HG03135 (cell line): ENCODE measurements around the gene ADGRE1.

ENCODE experiments used
- ATAC-seq: cut with Tn5 transposase; IDR thresholded peaks from one replicate; pipeline ENCODE4 v1.9.1; 2021; ENCODE audit warnings: mild to moderate bottlenecking, moderate library complexity; ENCODE audit not compliant: unreplicated experiment

Gene ADGRE1

DNA sequence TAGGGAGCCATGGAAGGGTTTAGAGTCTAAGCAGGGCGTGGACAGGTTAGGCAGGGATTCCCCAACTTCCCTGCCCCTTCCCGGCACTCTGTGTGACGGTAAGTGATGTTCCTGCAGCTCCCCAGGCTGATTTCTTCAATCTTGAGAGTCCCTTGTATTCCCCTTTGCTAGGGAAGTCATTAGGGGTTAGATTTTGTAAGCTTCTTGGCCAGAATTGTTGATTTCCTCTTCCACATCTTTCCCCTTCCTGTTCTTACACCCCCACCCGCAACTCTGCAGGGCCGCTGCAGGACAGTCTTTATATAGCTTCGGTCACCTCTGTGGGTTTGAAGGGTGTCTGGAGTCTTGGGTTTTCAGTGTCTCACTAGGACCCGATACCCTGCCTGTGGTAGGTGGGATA lies 10.6 kb upstream of the ADGRE1 start:
- ATAC-seq: no peak

DNA sequence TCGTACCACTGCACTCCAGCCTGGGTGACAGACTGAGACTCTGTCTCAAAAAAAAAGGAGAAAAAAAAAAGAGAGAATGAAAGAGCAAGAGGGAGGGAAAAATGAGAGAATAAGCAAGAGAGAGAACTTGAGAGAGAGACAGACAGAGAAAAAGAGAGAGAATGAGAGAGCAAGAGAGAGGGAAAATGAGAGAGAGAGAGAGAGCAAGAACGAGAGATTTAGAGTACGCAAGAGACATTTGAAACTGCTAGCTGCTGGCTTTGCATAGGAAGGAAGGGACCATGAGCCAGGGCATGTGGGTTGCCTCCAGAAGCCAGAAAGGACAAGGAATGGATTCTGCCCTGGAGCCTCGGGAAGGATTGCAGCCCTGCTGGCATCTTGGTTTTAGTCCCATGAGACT lies 9.6 kb upstream of the ADGRE1 start:
- no peak for ATAC-seq

GRCh38 chr19:6886277-6886897 lies 992 bp upstream of the ADGRE1 start:
- ATAC-seq: no peak

DNA sequence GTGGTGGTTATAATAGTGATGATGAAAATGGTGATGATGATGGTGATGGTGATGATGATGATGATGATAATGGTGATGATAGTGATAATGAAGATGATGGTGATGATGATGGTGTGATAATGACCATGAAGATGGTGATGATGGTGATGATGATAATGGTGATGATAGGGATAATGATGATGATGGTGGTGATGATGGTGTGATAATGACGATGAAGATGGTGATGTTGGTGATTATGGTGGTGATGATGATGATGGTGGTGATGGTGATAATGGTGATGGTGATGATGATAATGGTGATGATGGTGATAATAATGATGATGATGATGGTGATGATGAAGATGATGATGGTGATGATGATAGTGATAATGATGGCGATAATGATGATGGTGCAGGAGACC lies 1.6 kb downstream of the ADGRE1 start:
- no peak for ATAC-seq

GRCh38 chr19:6890401-6890913 lies 3.1 kb downstream of the ADGRE1 start:
- no peak for ATAC-seq

- ATAC-seq: no peak
Measured at GRCh38 chr19:6890938-6891337, 3.6 kb downstream of the ADGRE1 start.

DNA sequence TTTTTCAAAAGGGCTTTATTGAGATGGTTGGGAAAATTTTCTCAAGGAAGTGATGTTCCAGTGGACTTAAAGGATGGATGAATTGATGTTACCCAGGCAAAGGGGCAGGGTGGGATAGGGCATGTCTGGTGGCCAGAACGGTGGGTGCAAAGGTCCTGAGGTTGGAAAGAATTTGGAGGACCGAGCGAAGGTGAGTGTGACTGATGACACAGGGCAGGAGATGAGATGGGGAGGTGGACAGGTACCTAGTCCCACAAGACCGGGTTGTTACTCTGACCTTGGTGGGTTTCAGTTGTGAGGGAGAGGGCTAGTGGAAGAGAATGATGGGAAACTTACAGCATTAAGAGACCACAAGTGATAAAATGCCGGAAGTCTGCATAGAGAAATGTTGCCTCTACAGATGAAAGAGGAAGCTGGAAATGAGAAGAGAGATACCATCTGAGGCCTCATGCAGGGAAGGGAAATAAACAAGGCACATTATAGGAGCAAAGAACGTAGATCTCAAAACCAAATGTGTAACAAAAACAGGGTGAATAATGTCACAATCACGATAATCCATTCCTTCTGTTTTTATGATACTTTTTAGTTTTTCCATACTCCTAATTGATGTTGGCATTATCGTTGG lies 4.5 kb downstream of the ADGRE1 start:
- no peak for ATAC-seq

GRCh38 chr19:6894313-6894712 lies 6.9 kb downstream of the ADGRE1 start:
- ATAC-seq: no peak

GRCh38 chr19:6903446-6903845 lies 16.1 kb downstream of the ADGRE1 start:
- no peak for ATAC-seq

GRCh38 chr19:6906559-6907060 lies 19.2 kb downstream of the ADGRE1 start:
- no peak for ATAC-seq

DNA sequence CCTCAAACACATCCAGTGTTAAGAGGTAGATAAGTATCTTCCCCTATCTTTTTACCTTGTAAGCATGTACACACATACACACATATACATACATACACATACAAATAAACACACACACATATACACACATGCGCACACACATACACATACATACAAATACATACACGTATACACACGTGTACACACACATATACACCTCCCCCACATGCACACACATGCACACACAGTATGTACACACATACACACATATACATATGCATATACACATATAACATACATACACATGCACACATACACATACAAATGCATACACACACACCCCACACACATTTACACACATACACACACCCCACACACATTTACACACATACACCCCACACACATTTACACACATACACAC lies 24.1 kb downstream of the ADGRE1 start:
- ATAC-seq: no peak

DNA sequence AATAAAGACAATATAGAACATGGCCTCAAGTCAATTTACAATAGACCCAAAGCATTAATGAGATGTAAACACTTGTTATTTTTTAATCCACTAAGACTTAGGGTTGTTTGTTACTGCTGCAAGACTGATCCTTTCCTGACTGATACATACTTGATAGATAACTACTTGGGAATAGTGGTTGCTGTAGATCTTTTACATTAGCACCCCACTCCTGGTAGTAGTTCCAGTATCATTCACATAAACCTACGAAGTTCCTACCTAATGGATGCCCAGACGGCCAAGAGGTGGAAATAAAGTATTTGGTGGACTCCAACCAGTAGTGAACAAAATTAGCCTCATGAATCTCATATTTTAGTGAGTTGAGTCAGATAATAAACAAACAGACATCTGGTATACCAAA lies 26.9 kb downstream of the ADGRE1 start:
- ATAC-seq: no peak

DNA sequence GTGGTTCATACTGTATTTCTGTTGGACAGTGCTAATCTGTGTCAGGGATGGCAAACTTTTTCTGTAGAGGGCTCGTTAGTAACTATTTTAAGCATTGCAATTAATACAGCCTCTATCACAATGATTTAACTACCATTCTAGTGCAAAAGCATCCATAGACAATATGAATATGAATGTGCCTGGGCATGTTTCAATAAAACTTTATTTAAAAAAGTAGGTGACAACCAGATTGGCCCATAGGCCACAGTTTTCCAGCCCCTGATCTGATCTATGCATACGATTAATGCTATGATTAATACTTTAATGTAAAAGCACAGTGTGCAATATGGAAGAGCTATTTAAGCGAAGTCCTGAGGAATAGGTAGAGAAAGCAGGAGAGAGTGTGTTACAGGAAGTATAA lies 29.6 kb downstream of the ADGRE1 start:
- no peak for ATAC-seq

- ATAC-seq: no peak
Measured at GRCh38 chr19:6925386-6925785, 38.0 kb downstream of the ADGRE1 start.

- no peak for ATAC-seq
Measured at GRCh38 chr19:6925801-6926751, 38.7 kb downstream of the ADGRE1 start.

DNA sequence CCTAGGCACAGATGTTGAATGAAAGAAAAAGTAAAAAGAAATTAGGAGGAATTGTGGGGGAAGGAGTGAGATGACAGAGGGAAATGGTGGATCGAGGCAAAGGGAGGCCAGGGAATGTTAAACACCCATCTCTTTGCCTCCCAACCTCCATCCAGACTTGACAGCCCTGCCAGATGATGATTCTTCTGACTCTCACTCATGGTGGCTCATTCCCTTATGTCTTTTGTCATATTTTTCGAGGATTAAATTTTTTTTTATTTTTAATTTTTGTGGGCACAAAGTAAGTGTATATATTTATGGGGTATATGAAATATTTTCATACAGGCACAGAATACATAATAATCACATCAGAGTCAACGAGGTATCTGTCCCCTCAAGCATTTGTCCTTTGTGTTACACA lies 42.8 kb downstream of the ADGRE1 start:
- ATAC-seq: no peak

- ATAC-seq: no peak
Measured at GRCh38 chr19:6935069-6935468, 47.7 kb downstream of the ADGRE1 start.

DNA sequence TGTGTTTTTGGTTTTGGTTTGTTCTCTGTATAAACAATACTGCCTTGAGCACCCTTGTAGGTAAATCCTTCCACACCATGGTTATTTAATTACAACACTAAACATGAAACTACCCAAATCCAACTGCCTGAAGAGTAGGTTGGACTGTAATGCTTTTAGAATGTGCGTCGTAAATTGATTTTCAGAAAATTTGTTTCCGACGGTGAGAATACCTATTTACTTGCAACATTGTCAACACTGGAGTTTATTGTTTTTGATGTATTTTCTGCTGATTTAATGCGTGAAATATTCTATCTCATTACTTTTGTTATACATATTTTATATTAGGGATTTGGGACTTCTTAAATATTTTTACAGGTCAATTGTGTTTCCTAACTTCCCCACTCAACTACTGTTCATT lies 48.2 kb downstream of the ADGRE1 start:
- no peak for ATAC-seq

DNA sequence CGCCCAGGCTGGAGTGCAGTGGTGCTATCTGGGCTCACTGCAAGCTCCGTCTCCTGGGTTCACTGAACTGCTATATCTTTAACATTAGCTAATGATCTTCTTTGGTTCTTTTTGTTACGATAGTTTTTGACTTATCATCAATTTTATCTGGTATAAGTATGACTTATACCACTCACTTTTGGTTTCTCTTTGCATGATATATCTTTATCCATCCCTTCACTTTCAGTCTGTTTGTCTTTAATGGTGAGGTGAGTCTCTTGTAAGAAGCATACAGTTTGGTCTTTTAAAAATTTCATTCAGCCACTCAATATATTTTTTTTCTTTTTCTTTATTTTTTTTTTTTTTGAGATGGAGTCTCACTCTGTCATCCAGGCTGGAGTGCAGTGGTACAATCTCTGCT lies 58.4 kb downstream of the ADGRE1 start:
- ATAC-seq: no peak

DNA sequence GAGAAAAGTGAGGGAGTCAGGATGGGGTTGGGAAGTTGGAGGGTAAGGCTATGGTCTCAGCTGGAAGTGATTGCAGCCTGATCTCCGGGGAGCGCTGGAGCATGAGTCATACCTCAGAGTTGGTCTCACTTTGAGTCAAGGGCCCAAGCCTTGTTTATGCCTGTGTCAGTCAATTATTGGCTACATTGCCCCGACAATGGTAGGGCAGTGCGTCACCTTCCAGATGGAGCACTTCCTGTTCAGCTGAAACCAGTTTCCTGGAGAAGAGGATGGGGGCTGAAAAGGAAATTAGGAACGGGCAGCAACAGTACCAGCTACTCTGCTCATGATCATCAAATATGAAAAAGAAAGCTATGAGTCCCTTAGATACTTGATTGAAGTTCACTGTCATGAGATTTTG lies 60.4 kb downstream of the ADGRE1 start:
- peak; percentile 66 for ATAC-seq

DNA sequence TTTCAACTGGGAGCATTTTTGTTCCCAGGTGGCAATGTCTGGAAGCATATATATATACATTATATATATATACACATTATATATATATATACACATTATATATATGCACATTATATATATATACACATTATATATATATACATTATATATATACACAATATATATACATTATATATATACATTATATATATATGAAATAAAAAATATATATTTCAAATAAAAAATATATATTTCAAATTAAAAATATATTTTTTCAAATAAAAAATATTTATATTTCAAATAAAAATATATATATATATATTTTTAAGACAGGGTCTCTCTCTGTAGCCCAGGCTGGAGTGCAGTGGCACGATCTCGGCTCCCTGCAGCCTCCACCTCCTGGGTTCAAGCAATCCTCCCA lies 61.5 kb downstream of the ADGRE1 start:
- ATAC-seq: no peak

GRCh38 chr19:6952956-6953355 lies 65.6 kb downstream of the ADGRE1 start:
- ATAC-seq: no peak
